GM19238 (cell line): Measurements from ENCODE around the gene CAMK4.
"Not testable (repeated sequence)": the region's sequence is repeated elsewhere in the genome, so short reads cannot be mapped to it uniquely, and the experiment has no call there.

Source experiments
- DNase-seq: peaks from one replicate; pipeline ENCODE4 v3.0.0; 2011; ENCODE audit warnings: low spot score; ENCODE audit not compliant: insufficient read length

The CAMK4 gene

DNA sequence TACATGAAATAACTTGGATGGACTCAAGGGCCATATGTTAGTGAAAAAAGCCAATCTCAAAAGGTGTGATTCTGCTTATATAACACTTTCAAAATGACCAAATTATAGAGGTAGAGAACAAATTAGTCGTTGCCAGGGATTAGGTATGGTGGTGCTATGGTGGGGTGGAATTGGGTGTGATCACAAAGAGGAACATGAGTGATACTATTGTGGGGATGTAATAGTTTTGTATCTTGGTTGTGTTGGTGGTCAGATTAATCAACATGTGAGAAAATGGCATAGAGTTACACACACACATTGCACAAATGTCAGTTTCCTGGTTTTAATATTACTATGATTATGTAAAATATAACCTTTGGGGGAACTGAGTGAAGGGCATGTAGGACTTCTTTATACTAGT is 31.9 kb downstream of the CAMK4 start:
- no peak for DNase-seq

DNA sequence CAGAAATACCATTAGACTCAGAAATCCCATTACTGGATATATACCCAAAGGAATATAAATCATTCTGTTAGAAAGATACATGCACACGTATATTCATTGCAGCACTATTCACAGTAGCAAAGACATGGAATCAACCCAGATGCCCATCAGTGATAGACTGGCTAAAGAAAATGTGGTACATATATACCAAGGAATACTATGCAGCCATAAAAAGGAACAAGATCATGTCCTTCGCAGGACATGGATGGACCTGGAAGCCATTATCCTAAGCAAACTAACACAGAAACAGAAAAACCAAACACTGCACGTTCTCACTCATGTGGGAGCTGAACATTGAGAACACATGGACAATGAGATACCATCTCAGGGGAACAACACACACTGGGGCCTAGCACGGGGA is 33.4 kb downstream of the CAMK4 start:
- DNase-seq = not testable (repeated sequence)

DNA sequence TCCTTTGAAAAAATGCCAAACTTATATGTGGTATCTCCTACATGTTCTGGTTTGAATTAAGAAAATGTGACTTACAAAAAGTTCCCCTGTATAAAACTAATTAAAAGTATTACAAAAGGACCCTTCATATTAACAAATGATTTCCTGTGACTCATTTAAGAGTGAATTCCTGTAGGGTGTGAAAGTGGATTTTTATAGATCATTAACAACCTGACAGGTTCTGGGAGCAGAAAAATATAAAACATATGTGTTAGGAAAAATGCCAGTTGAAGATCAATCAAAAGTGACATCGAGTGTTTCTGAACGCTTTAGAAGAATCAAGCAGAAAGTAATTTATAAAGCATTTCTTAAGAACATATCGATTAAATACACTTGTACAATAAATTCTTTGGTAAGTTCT is 35.5 kb downstream of the CAMK4 start:
- DNase-seq = no peak

DNA sequence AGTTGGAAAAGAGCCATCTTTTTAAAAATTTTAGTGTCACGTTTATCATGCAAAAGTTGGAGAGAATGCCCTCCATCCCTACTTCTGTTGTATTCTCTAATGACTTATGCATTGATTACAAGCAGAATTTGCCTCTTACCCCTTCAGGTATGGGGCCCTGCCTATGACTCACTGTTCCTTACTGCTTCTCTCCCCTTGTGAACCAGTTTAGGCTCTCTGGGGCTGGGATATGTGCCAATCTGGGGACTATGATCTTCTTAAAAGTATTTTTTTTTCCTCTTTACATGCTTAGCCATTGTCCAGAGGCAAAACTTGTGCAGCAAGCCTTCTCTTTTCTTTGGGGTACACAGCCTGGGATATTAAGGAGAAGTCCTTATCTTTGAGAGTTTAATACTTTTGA is 37.4 kb downstream of the CAMK4 start:
- DNase-seq = no peak

DNA sequence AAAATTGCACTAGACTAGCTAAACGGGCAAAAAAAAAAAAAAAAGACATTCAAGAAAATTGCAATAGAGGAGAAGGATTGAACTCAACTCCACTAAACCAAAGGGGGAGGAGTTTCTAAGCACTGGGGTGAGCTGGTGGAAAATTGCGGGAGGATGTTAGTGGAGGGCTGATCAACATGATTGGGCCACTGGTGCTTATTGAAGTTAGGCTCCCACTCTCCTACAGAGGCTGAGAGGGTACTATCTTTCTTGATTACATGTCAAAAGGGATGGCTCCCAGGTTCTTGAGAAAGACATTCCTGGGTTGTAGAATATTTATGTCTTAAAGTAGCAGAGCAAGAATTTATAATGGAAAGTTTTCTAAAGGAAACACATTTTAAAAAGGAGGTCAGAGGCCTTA is 38.0 kb downstream of the CAMK4 start:
- DNase-seq = no peak

DNA sequence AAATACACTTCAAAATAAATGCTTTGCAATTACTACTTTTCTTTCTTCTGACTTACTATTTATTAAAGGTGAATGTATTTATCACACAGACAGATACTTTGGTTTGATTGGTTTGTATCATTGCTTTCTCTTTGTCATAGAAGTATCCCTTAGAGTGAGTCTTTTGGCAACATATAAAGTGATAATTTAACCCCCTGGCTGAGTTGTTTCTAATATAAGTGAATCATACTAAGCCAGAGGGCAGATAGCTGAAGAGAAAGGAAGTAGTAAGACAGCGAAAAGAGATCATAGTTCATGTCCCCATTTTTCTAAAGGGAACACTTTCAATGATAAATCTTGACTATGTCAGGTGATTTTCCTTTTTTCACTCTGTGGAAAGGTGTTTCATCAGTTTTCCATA is 38.6 kb downstream of the CAMK4 start:
- DNase-seq = no peak

DNA sequence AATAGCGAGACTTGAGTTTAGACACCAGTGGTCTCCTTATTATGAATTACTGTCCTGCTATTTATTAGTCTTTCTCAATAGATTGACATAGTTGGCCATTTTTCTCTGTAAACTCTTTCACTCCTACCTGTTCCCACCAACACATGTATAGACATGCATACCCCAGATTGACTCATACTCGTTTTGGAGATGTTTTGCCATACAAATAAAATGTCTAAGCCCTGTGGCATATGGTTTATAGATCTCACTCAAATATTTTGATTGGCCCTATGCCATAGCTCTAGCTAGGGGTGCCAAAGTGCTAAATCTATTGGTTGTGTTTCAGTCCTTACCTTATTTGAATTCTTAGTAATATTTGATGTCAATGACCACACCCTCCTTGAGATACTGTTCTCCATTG is 42.3 kb downstream of the CAMK4 start:
- DNase-seq = no peak

DNA sequence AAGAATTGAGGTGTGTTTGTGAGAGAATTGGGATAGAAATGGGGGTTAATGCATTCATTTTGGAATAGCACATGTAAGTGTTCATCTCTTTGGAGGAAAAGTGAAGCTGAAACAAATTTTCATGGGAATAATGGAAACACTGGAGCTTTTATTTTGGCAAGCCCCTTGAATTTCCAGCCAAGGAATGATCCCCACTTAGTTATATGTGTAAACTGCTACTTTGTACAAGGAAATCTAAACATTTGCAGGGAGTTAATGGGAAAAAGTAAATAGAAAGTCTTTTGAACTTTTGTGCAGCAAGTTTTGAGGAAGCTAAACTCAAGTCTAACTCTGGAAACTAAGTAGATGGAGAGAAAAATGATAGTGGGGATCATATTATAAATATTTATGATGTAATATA is 44.1 kb downstream of the CAMK4 start:
- no peak for DNase-seq

DNA sequence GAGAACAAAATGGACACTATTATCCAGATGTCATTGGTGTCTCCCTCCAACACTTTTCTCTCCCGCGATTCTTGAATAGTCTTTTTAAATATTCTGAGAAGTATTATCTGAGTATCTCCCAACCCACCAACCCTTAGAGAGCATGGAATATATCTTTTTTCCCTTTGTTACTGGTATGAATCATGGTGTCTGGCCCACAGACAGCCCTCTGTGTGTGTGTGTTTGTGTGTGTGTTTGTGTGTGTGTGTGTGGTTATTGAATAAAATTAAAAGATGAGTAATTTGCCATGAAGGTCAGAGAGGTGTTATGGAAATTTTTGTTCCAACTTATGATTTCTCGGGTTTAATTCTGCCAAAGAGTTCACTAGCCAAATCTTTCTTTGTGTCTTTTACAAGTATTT is 47.7 kb downstream of the CAMK4 start:
- DNase-seq = no peak

DNA sequence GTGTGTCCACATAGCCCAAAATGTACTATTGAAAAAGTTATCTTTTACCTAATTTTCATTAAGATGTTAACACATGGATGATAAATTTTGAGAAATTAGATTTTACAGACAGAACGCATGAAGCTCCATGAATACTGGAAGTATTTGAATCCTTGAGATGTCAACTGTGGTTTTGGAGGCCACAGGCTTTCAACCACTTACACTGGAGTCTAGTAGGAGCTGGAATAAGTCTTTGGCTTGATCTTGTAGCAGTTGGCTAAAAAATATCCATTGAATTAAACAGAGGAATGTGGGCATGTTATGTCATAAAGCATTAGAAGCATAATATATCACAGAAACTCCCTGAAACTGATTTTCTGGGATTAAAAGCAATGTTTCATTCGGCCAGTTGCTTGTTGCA is 52.9 kb downstream of the CAMK4 start:
- DNase-seq = no peak

DNA sequence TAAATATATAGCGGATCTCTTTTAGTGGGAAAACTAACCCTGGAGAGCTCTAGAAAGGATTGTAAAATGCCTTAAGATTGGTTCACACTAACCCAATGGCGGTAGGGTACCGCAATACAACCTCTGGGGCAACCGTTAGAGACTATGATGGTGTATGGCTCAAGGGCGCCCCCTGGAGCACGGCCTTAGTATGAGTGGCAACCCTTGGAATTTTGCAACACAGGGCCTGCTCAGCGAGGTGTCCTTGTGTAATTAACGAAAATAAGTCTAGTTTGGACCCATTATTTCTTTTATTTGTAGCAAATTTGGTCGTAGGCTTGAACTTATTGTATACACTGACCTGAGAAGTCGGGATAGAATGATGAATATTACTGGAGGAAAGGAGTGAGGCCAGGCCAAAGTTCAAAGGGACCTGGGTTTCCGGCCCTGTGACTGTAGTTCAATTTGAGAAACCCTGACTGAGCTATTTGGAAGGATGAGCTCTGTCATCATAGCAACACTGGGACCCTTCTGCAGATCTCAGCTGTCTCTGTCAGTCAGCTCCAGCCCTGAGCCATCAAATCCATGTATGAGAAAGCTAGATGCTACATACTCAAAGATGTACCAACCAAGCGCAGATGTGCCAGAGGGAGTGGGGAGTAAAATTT is 54.8 kb downstream of the CAMK4 start:
- peak; percentile 14 for DNase-seq

DNA sequence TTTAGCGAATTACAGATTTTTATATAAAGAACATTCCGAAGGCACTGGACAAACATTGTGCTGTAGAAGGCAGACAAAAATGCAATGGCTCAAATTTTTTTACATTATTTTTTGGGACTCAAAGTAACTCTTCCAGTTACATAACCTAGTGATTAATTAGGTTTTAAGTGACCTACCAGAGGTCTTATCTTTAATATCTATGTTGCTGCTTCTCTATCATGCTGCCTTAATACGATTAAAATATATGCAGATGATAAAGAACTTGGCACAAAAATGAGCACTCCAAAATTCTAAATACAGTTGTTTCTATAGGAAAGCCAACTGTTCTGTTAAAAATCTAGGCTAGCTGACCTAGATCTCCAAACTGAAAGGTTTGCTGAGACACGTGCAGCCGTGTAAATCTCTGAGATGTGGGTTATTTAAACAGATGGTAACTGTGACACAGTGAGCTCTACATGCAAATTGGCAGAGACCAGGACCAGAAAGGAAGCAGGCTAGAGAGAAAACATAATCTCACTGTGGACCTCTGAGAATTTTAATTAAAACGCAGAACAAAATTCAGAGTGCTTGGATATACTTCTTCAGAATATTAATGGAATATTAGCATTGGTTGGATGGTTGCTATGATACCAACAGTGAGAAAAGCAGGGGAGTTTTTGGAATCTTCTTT is 56.2 kb downstream of the CAMK4 start:
- no peak for DNase-seq

DNA sequence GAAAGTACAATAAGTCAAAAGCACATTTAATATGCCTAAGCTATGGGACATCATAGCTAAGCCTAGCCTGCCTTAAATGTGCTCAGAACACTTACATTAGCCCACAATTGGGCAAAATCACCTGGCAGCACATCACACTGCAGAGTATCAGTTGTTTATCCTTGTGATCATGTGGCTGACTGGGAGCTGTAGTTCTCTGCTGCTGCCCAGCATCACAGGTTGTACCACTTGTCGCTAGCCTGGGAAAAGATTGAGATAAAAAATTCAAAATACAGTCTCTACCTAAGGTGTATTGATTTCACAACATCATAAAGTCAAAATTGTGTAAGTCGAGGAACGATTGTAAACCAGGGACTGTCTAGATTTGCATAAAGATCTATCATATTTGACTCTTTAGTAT is 58.6 kb downstream of the CAMK4 start:
- DNase-seq = no peak

DNA sequence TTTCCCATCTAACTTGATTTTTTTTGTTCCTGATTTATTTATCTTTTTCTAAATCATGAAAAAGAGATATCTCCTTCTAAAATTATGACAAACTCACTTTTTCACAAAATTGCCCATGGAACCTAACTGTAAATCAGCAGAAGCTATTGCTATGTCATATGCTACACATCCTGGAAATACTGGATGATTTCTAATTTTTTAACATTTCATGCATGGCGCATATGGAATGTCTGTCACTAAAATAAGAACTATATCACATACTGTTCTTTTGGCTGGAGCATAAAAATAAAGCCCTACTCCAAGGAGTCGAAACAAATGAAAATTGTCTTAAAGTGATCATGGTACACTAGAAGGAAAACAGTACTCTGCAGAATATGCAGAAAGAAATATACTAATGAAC is 60.6 kb downstream of the CAMK4 start:
- DNase-seq = no peak

DNA sequence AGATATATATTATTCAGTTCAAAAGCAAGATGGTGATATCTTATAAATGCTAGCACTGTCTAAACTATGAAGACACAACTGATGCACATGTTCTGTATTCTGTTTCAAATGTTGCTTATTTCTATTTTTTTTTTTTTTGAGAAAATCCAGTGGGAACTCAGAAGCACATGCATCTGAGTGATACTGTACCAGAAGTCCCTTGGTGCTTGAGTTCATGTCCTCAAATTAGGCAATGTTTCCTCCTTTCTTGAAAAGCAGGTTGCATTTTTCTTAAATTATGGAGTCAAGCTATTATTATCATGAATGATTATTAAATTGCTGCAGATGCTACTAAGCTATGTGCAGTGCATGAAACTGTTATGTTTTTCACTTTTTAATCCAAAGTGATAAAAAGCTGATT is 70.4 kb downstream of the CAMK4 start:
- DNase-seq = no peak

DNA sequence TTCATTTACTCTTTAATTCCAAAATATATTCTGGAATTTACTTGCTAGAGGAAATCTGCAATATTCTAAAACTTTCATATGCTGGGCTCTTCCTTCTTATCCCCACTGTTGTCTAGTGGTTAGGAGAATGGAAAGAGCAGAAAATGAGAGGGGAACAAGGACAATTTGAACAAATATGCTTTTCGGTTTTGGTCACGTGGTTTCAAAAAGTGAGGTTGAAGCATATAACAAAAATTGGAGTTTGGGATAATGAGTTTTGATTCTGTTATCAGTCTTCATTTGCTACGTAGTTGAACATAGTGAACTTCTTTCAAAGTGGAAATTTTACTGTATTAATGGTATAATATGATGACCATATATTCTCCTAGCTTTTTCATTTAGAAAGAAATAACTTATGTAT is 71.5 kb downstream of the CAMK4 start:
- DNase-seq = no peak

DNA sequence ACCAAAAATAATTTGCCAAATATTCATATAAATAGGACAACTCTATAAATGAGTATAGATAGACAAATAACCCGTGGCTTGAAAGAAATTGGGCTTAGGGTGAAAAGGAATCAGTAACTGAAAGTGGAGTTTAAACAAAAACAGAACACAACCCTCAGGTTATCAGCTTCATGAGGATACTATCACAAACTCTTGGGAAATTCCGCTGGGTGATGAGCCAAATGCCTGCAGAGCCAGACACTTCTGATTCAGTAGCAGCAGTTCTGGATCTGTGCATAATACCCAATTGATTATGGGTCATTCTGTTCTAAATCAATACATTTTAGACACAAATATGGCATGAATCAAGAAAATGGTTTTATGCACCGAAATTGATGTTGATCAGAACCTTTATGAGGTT is 72.4 kb downstream of the CAMK4 start:
- DNase-seq = no peak

DNA sequence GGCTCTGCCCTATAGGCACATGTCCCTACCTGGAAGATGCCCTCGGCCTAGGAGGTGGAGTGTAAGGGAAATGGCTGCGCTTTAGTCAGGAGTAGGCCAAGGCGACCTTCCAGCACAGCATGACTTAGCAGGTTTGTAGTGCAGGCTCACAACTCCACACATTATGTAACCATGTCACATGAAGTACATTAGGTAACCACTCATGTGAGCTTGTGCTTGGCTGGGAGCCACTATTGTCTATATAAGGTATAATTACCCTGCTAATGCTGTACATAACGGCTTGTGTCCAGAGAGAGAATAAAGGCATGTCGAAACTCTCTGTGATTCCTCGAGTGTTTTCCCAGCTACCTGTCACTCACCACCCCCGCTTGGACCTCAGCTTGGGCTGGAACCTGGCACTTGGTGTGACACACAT is 74.9 kb downstream of the CAMK4 start:
- DNase-seq = no peak

DNA sequence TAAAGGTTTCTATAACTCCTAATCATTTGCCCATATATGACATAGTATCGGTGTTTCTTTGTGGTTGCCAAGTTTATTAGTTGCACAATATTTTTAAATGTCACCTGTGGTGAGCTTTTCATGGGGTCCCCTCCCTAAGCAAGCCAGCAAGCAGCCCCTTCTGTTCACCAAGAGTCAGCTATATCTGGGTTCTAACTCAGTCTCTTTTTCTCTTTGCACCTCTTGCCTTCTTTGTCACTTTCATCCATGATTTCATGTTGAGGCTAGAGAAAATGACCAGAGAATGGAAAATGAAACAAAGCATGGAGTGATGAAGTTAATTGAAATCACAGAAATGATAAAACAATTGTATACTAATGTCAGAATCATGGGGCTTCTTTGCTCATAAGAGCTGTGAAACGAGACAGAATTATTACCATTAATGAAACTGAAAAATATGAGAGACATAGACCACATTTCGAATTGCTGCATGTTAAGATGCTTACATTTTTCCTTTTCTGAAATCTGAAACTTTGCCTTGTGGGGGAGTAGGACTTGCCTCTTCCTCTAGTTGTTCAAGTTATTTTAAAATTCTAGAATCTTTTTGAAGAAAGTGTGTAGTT is 75.7 kb downstream of the CAMK4 start:
- no peak for DNase-seq

DNA sequence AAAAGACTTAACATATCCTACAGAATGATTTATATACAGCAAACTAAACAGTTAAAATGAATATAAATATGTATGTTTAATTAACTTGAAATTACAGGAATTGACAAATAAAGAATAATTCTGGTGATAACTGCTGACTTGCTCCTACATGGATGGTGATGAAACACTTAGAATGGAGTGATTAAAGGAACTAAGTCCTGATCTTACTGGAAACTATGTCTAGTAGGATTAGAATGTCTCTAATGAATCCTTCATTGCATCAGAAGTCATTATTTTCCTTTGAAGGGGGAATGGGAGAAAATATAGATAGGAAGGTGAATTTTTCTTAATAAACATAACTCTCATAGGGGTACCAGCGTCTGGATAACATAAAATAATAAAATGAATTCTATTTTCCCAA is 77.1 kb downstream of the CAMK4 start:
- no peak for DNase-seq

DNA sequence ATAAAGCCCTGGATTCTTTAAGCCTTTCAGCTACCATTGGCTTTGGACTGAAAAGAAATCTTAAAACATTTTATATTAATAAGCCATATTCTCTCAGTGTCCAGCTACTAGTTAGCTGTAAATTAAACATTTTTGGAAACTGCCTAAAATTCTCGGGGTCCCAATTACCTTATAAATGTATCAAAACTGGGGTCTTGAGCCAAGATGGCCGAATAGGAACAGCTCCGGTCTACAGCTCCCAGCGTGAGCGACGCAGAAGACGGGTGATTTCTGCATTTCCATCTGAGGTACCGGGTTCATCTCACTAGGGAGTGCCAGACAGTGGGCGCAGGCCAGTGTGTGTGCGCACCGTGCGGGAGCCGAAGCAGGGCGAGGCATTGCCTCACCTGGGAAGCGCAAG is 77.9 kb downstream of the CAMK4 start:
- not testable (repeated sequence) for DNase-seq

DNA sequence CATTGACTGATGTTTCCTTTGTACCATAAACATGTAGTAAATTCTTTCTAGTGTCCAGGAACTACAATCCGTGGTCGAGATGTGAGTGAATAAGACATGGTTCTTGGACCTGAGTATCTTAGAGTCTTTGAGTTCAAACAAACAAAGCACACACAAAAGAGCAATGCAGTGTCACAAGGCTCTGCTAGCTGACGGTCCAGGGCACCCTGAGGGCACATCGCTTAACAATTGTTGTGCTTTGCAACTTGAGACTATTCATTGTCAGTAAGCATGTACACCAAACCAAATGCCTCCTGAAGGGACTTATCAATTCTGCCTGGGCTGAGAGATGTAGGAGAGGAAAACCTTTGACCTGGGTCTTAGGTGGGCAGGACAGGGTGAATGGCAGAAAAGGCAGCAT is 84.8 kb downstream of the CAMK4 start:
- no peak for DNase-seq

DNA sequence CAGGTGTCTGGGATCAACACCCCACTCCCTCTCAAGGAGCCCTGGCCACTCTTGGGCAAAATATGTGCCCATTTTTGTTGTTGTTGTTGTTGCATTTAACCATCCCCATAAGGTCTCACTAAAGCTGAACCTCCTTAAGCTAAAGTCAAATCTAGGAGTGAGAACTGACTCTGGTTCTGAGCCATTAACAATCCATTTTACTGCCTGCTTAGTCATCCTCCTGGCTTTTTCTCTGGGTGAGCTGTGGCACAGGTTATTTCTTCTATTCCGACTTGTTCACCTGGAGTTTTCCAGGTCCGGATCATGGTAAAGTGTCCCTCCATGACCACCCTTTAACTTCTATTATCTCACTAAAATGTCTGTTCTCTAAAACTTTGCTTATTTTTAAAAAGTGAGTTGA is 85.2 kb downstream of the CAMK4 start:
- no peak for DNase-seq
